Measurements from ENCODE around the gene IL12RB1. TPM values are rescaled to one million over a fixed set of nuclear protein-coding genes. Genes with fewer than 3 reads are reported as not detected.

The IL12RB1 gene
- total and polyA plus RNA-seq, 2 donors, result 0.63 to 1.1 TPM

DNA sequence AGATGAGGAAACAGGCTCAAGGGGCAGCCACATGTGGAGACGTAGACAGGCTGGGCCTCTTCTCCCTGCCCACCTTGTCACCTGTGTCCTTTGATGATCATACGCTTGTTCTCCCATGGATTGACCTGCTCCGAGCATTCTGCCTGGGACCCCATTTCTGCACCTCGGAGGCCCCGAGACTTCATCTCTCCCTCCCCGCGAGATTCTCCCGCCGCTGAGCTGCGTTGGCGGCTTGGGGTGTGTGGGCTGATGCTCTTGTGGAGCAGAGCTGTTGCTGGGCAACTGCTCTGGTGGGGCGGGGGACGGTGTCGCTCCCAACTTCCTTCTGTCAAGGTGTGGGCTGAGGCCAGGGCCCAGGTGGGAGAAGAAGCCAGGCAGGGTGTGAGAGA, 33.0 kb upstream of the IL12RB1 start:
- no peak for DNase-seq (ENCODE audit: extremely low spot score)
- no peaks in the 10 kb centered on the region for H3K36me3 ChIP-seq (ENCODE audit: insufficient read depth)
- H3K27ac ChIP-seq (ENCODE audit: low read depth), result no peak overlapping the region
- no peaks in the 10 kb centered on the region for H3K4me1 ChIP-seq (ENCODE audit: insufficient read depth)
- H3K4me3 ChIP-seq (ENCODE audit: low read depth, low read length), result no peak overlapping the region
- 83% methylated on average over 14 of the region's 14 CpGs for WGBS

DNA sequence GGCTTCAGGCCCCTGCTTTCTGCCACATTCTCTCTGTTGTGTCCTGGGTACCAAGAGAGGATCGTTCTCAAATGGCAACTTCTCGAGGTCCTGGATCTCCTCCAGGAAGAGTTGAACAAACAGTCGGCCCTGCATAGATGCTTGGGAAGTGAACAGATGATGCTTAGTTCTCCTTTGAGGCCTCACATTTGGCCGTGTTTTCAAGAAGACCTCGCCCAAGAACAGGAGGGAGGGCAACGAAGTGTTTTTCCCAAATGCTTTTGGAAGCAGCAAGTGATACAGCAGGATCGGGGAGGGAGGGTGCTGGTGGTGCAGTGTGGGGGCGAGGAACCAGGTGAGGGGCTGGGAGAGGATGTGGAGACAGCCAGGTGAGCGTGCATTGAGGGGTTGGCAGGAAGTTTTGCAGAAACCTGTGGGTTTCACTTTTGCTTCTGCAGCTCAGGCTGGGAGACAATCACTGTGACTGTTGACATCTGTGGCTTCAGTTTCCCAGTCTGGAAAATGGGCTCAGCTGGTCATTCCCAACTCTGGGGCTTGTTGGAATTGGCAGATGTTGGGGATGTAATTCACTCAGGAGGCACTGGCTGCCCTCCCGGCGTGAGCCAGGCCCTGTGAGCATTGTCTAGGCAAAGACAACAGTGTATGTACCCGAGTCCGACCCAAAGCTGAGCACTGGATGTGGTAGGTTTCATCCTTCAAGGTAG, 32.4 kb upstream of the IL12RB1 start:
- Histone ChIP-seq H3K36me3 (ENCODE audit: insufficient read depth) (no peaks in the 10 kb centered on the region), H3K4me3 (ENCODE audit: low read depth, low read length) (no peak overlapping the region), H3K4me1 (ENCODE audit: insufficient read depth) (no peaks in the 10 kb centered on the region), H3K27ac (ENCODE audit: low read depth) (no peak overlapping the region)
- WGBS, result 43% methylated on average over 13 of the region's 13 CpGs
- no peak for DNase-seq (ENCODE audit: extremely low spot score)

DNA sequence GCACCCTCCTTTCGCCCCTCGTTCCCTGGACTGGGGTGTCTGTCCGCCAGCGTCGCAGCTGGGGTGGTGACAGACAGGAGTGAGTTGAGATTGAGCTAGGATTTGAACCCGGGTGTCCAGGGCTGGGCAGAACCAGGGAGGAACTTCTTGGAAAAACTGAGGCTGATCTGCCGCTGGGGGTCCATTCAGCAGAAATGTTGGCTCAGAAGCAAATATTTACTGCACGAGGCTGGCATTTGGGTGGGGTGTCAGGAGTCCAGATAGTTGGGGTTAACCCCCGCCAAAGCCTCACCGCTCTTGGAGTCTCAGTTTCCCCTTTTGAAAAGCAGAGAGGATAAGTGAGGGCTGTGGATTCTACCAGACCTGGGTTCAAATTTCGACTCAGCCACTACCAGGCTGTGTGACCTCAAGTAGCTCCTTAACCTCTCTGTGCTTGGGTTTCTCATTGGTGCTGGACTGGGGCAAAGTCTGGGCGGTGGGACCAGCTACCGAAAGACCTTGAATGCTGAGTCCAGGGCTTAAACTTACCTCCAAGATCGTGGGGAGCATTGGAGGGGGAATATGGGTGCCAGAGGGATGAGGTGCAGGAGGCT, 31.8 kb upstream of the IL12RB1 start:
- peak overlapping the region; percentile 75 for H3K4me3 ChIP-seq (ENCODE audit: low read depth, low read length)
- DNase-seq (ENCODE audit: extremely low spot score), result no peak
- no peaks in the 10 kb centered on the region for H3K4me1 ChIP-seq (ENCODE audit: insufficient read depth)
- 31% methylated on average over 14 of the region's 14 CpGs for WGBS
- H3K27ac ChIP-seq (ENCODE audit: low read depth), result peak overlapping the region; percentile 35
- no peaks in the 10 kb centered on the region for H3K36me3 ChIP-seq (ENCODE audit: insufficient read depth)

DNA sequence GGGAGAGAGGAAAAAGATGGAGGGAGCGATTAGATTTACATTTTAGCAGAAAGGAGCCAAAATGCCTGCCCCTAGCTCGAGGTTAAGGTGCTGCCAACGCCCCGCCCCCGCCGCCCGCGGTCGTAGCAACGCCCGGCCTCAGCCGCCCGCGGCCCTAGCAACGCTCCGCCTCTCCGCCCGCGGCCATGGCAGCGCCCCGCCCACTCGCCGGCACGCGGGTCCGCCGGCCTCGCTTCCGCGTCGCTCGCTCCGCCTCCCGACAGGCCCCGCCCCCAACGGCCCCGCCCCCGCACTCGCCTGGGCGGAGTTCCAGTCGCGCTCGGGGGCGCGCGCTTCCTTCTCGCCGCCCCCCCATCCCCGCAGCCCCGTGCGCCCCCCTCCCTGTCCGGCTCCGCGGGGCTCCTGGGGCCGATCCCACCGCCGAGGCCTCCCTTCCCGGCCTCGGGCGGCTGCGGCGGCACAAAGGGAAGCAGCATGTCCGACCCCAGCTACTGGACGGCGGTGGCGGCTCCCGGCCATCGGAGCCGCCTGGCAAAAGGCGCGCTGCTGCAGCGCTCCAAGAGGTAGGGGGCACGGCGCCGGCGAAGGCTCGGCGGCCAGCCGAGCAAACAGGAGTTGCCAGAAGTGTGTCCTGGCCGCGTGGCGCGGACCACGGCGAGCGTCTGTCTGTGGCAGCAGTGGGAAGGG, 31.1 kb upstream of the IL12RB1 start:
- DNase-seq (ENCODE audit: extremely low spot score), result peak; percentile 50
- Histone ChIP-seq H3K27ac (ENCODE audit: low read depth) (peak overlapping the region; percentile 35), H3K4me1 (ENCODE audit: insufficient read depth) (no peaks in the 10 kb centered on the region), H3K4me3 (ENCODE audit: low read depth, low read length) (peak overlapping the region; percentile 75), H3K36me3 (ENCODE audit: insufficient read depth) (no peaks in the 10 kb centered on the region)
- WGBS, result under 1% methylated on average over 85 of the region's 86 CpGs

DNA sequence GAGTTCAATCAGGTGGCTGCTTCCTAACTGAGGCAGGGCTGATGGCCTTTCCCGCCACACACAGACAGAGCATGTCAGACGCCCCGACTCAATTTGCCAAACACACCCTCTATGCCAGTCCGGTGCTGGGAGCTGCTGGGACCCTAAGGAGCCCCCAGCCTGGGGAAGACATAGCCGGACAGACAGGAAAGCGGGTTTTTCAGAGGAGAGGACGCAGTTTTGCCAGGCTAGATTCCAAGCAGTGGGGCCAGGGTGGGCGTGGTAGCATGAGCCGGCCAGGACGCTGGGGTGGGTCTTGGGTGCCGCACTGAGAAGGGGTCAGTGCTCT, 30.6 kb upstream of the IL12RB1 start:
- no peak overlapping the region for H3K27ac ChIP-seq (ENCODE audit: low read depth)
- no peaks in the 10 kb centered on the region for H3K4me1 ChIP-seq (ENCODE audit: insufficient read depth)
- WGBS, result 12% methylated on average over 11 of the region's 11 CpGs
- H3K36me3 ChIP-seq (ENCODE audit: insufficient read depth), result no peaks in the 10 kb centered on the region
- H3K4me3 ChIP-seq (ENCODE audit: low read depth, low read length), result peak overlapping the region; percentile 75
- DNase-seq (ENCODE audit: extremely low spot score), result no peak

GRCh38 chr19:18114483-18114882, 27.7 kb upstream of the IL12RB1 start:
- DNase-seq (ENCODE audit: extremely low spot score), result no peak
- no peak overlapping the region for H3K27ac ChIP-seq (ENCODE audit: low read depth)
- no peaks in the 10 kb centered on the region for H3K36me3 ChIP-seq (ENCODE audit: insufficient read depth)
- H3K4me1 ChIP-seq (ENCODE audit: insufficient read depth), result no peaks in the 10 kb centered on the region
- no peak overlapping the region for H3K4me3 ChIP-seq (ENCODE audit: low read depth, low read length)
- WGBS, result 96% methylated on average over 4 of the region's 4 CpGs

- 92% methylated on average over 5 of the region's 5 CpGs for WGBS
- no peak for DNase-seq (ENCODE audit: extremely low spot score)
- no peak overlapping the region for H3K4me3 ChIP-seq (ENCODE audit: low read depth, low read length)
- H3K4me1 ChIP-seq (ENCODE audit: insufficient read depth), result no peaks in the 10 kb centered on the region
- no peak overlapping the region for H3K27ac ChIP-seq (ENCODE audit: low read depth)
- H3K36me3 ChIP-seq (ENCODE audit: insufficient read depth), result no peaks in the 10 kb centered on the region
Measured at GRCh38 chr19:18113827-18114226, 27.1 kb upstream of the IL12RB1 start.

DNA sequence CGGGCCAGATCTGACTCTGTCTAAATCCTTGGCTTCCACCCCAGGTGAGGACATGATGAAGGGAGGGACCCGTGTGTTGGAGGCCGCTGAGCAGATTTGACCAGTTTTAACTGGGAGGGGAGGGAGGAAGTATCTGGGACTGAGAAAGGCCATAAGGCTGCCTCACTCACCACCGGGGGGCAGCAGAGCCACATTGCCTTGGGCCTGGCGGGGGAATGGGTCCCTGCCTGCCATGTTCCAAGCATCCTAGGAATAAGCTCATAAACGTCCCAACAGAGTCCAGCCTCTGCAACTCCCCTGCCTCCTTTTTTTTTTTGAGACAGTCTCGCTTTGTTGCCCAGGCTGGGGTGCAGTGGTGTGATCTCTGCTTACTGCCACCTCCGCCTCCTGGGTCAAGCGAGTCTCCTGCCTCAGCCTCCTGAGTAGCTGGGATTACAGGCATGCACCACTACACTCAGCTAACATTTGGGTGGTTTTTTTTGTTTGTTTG, 26.3 kb upstream of the IL12RB1 start:
- Histone ChIP-seq H3K36me3 (ENCODE audit: insufficient read depth) (no peaks in the 10 kb centered on the region), H3K27ac (ENCODE audit: low read depth) (no peak overlapping the region), H3K4me3 (ENCODE audit: low read depth, low read length) (no peak overlapping the region), H3K4me1 (ENCODE audit: insufficient read depth) (no peaks in the 10 kb centered on the region)
- DNase-seq (ENCODE audit: extremely low spot score), result peak; percentile 32
- WGBS, result 30% methylated on average over 9 of the region's 9 CpGs

DNA sequence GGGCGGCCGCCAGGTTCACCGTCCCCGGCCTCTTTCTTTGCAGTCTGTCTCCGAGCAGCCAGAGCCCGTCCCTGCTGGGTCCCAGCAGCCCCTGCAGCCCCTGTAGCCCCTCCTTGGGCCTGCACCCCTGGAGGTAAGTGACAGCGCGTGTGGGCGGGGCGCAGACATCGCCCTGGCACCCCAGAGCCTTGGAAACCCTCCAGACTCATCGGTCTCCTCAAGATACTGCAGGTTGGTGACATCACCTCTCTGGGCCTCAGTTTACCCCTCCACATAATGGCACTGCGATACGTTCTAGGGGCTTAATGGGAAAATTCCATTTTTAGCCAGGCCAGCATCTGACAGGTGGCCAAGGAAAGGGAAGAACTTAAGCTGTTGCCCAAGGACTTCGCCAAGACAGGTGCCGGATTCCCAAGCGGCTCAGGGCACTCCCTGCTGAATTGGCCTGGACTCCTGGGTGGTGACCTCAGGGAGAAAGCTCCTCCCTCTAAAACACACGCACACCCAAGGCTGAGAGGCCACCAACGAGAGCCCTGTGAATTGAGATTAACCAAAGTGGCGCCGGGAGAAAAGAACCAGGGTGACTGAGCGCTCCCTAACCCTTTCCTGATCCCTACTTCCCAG, 24.0 kb upstream of the IL12RB1 start:
- DNase-seq (ENCODE audit: extremely low spot score), result no peak
- Histone ChIP-seq H3K4me1 (ENCODE audit: insufficient read depth) (no peaks in the 10 kb centered on the region), H3K36me3 (ENCODE audit: insufficient read depth) (no peaks in the 10 kb centered on the region), H3K27ac (ENCODE audit: low read depth) (no peak overlapping the region), H3K4me3 (ENCODE audit: low read depth, low read length) (peak overlapping the region; percentile 65)
- 40% methylated on average over 22 of the region's 22 CpGs for WGBS

DNA sequence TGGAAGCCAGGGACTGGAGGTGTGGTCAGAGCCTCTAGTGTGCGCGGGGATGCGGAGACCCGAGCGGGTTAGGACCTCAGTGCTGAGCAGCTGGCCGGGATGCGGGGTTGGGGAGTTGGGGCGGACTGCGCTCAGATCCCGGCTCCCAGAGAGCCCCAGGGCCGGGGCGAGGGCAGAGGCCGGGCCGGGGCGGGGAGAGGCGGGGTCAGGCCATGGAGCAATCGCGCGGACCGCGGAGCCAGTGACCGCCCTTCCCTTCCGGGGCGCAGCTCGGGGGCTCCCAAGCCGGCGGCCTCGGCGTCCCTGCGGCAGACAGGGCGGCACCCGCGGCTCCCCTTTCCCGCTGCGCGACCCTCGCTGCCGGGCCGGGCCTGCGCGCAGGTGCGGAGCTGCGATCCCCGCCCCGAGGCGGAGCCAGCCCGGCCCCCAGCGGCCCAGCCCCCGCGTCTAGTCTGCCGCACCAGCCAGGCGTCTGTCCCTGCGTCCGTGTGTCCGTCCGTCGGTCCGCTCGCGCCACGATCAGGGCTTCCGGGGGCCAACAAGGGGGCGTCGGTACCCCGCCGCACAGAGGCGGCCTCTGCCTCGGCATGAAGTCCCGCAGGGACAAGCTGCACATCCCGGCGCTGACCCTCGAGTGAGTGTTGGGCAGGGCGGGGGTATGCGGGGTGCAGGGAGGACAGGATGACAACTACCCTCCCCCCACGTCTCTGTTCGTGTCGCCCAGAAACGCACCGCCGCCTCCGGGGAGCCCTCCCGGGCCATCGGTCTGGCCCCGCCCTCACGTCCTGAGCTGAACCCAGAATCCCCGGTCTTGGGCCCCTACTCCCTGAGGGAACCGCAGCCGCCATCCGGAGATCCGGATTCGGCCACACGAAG, 23.2 kb upstream of the IL12RB1 start:
- H3K36me3 ChIP-seq (ENCODE audit: insufficient read depth), result no peaks in the 10 kb centered on the region
- no peak for DNase-seq (ENCODE audit: extremely low spot score)
- WGBS, result 2% methylated on average over 92 of the region's 92 CpGs
- H3K4me1 ChIP-seq (ENCODE audit: insufficient read depth), result no peaks in the 10 kb centered on the region
- H3K4me3 ChIP-seq (ENCODE audit: low read depth, low read length), result peak overlapping the region; percentile 65
- peak overlapping the region; percentile 58 for H3K27ac ChIP-seq (ENCODE audit: low read depth)

- H3K4me1 ChIP-seq (ENCODE audit: insufficient read depth), result no peaks in the 10 kb centered on the region
- peak overlapping the region; percentile 65 for H3K4me3 ChIP-seq (ENCODE audit: low read depth, low read length)
- no peaks in the 10 kb centered on the region for H3K36me3 ChIP-seq (ENCODE audit: insufficient read depth)
- 64% methylated on average over 12 of the region's 12 CpGs for WGBS
- no peak overlapping the region for H3K27ac ChIP-seq (ENCODE audit: low read depth)
- DNase-seq (ENCODE audit: extremely low spot score), result no peak
Measured at GRCh38 chr19:18109341-18109732, 22.6 kb upstream of the IL12RB1 start.

DNA sequence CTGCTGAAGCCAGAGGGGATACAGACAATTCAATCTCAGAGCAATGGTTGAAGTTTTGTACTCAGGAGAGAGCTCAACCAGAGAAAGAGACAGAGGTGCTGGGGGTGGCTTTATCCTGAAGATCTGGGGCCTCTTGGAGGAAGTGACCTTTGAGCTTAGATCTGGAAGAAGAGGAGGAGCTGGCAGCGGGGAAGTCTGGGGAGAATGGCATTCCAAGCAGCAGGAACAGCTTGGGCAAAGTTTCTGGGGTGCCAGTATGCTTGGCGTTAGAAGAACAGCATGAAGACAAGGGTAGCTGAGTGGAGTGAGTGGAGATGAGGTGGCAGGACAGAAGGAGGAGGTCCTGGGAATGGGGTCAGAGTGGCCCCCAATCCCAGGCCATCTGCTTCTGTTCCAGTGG, 22.2 kb upstream of the IL12RB1 start:
- H3K4me1 ChIP-seq (ENCODE audit: insufficient read depth), result no peaks in the 10 kb centered on the region
- H3K27ac ChIP-seq (ENCODE audit: low read depth), result no peak overlapping the region
- no peak overlapping the region for H3K4me3 ChIP-seq (ENCODE audit: low read depth, low read length)
- no peaks in the 10 kb centered on the region for H3K36me3 ChIP-seq (ENCODE audit: insufficient read depth)
- WGBS, result 81% methylated on average over 2 of the region's 2 CpGs
- no peak for DNase-seq (ENCODE audit: extremely low spot score)

DNA sequence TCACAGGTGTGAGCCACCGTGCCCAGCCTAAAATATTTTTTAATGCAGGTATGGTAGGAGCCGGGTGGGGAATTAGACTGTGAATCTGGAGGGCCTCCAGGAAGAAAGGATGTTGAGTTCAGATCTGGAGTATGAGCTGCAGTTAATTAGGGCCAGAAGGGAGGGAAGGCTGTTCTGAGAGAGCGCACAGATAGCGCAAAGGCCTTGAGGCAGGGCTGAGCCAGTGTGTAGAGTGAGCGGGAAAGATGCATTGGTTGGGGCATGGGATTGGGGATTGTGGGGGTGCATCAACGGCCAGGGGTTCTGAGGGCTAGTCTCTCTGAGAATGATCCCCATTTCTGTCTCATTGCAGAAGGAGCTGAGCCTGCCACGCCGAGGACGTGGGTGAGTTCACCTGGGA, 20.5 kb upstream of the IL12RB1 start:
- no peaks in the 10 kb centered on the region for H3K36me3 ChIP-seq (ENCODE audit: insufficient read depth)
- no peak for DNase-seq (ENCODE audit: extremely low spot score)
- H3K4me1 ChIP-seq (ENCODE audit: insufficient read depth), result no peaks in the 10 kb centered on the region
- no peak overlapping the region for H3K27ac ChIP-seq (ENCODE audit: low read depth)
- 94% methylated on average over 9 of the region's 9 CpGs for WGBS
- no peak overlapping the region for H3K4me3 ChIP-seq (ENCODE audit: low read depth, low read length)

All from urinary bladder (tissue), 4 donors.